GM18505 (cell line): ENCODE results near the gene PNPLA5.
"Not testable (repeated sequence)": the region's sequence is repeated elsewhere in the genome, so short reads cannot be mapped to it uniquely, and the experiment has no call there.

Experiments used
- ATAC-seq: cut with Tn5 transposase; IDR thresholded peaks from one replicate; pipeline ENCODE4 v1.9.1; 2021; ENCODE audit not compliant: unreplicated experiment
- POLR2A ChIP-seq: IDR thresholded peaks from 4 replicates; pipeline ENCODE4 v1.6.1; 2011; ENCODE audit warnings: borderline replicate concordance; ENCODE audit not compliant: insufficient read depth, insufficient read length; ENCODE audit errors: extremely low read depth

PNPLA5 gene

DNA sequence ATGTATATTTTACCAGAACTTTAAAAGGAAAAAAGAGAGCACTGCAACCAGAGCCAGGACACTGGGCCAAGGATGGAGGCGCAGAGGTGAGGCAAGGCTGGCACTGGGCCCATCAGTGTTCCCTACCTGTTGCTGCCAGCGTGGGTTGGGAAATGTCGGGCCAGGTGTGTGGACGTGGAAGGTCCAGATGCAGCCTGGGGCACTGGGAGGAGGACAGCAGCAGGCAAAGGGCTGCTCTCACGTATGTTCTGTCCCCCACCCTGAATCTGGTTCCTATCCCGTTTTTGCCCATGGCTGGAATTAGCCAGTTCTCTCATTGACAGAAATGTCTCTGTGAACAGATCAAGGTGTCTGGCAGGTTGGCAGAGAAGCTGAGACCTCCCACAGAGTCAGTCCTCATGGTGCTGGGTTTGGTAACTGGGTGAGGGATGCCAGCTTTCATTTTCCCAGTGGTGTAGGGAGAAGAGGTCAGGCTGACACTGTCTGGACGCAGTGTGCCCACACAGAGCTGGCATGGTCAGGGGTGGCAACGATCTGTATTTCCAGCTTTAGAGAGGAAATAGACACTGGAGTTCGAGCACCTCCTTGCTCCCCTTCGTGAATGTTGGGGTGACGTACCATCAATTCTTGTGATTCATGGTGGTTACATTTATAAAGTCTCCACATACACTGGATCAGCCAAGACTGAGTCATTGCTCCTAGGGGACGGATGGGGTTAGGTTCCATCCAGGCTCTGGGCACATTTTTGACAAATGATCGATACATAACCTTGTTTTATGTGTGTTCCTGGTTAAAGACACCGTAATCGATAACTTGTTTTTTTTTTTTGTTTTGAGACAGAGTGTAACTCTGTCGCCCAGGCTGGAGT, 27.5 kb upstream of the PNPLA5 start:
- no peak for ATAC-seq
- TF ChIP-seq POLR2A: no peak

DNA sequence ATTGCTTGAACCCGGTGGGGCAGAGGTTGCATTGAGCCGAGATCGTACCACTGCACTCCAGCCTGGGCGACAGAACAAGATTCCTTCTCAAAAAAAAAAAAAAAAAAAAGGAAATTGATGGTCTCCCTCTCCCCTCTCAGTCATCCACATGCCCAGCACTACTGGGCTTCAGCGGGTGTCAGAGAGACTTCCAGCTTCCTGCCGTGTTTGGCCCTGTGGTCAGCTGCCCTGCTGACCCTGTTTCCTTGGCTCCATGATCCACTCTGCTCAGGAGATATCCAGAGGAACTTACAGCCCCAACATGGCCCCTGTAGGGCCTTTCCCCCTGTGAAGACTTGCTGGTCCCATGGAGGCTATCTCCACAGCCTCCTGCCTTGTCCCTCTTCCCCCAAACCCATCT, 25.7 kb upstream of the PNPLA5 start:
- TF ChIP-seq POLR2A: no peak
- no peak for ATAC-seq

DNA sequence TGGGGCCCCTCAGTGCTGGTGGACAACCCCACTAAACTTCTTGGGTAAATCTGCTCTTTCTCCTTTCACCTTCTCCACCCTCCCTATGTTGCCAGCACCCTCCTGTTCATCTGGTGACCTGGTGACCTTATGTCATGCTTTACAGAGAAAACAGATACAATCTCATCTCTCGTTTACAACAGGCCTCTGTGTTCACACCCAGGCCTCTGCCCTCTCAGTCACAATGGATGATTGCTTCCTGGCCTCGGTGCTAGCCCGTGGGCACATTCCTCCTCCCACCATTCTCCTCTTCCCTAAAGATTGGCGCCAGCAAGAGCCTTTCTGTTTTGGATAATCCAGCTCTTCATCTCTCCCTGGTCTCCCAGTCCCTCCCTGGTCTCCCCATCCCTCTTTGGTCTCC, 19.5 kb upstream of the PNPLA5 start:
- ATAC-seq: no peak
- no peak for TF ChIP-seq POLR2A

DNA sequence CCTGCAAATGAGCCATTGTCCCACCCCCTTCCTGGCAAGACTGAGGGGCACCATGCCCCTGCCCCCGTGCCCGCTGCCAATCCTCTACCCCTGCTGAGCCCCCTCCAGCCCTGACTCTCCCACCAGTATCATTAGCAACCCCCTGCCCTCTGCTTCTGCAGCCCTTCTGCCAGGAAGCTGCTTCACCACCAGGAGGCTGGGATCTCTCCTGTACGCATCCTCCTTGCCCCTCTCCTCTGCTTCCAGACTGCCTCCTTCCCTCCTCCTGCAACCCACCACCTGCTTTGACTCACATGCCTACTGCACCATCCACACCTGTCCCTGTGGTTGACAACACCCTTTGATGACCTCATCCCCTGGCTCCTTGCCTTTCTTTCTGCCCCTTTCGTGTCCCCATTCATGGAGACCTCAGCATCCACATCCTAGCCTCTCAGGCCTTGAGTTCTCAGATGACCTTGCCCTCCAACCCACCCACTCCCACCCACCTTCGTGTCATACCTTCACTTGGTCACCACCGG, 18.4 kb upstream of the PNPLA5 start:
- no peak for TF ChIP-seq POLR2A
- no peak for ATAC-seq

DNA sequence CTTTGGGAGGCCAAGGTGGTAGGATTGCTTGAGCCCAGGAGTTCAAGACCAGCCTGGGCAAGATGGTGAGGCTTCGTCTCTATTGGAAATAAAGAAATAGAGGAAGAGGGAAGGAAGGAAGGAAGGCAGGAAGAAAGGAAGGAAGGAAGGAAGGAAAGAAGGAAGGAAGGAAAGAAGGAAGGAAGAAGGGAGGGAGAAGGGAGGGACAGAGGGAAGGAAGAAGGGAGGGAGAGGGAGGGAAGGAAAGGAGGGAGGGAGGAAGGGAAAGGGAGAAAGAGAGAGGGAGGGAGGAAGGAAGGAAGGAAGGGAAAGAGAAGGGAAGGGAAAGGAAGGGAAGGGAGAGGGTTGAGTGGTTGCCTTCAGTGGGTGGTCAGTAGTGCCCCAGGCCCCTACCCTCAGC, 17.9 kb upstream of the PNPLA5 start:
- no peak for ATAC-seq
- no peak for TF ChIP-seq POLR2A

DNA sequence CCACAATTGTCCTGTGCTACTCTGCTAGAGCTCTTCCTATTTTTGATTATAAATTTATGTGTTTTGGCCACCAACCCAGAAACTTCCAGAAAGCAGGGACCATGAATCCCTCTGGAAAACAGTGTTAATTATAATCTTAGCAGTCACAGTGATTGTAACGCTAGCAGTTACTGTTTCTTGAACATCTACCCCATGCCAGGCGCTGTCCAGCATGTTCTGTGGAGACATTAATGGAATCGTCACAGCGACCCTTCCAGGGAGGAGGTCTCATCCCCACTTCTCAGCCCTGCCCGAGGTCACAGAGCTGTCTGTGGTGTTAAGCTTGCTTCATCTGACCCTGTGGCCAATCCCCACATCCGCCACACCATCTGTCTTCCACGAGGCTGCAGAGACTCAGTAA, 13.9 kb upstream of the PNPLA5 start:
- no peak for ATAC-seq
- TF ChIP-seq POLR2A: no peak

DNA sequence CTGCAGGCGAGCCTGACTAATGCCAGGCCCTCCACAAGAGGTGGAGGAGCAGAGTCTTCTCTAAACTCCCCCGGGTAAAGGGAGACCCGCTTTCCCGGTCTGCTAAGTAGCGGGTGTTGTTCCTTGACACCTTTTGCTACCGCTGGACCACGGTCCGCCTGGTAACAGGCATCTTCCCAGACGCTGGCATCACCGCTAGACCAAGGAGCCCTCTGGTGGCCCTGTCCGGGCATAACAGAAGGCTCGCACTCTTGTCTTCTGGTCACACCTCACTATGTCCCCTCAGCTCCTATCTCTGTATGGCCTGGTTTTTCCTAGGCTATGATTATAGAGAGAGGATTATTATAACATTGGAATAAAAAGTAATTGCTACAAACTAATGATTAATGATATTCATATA, 12.6 kb upstream of the PNPLA5 start:
- not testable (repeated sequence) for ATAC-seq

DNA sequence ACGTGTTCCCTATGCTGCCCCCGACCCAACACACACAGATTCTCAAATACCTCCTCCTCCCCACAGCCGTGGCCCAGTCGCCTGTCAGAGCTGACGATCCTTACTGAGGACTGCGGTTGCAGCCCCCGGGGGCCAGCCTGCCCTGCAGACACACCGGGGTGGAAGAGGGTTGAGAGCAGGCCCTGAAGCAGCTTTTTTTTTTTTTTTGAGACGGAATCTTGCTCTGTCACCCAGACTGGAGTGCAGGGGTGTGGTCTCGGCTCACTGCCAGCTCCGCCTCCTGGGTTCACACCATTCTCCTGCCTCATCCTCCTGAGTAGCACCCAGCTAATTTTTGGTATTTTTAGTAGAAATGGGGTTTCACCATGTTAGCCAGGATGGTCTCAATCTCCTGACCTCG, 11.2 kb upstream of the PNPLA5 start:
- ATAC-seq: not testable (repeated sequence)

DNA sequence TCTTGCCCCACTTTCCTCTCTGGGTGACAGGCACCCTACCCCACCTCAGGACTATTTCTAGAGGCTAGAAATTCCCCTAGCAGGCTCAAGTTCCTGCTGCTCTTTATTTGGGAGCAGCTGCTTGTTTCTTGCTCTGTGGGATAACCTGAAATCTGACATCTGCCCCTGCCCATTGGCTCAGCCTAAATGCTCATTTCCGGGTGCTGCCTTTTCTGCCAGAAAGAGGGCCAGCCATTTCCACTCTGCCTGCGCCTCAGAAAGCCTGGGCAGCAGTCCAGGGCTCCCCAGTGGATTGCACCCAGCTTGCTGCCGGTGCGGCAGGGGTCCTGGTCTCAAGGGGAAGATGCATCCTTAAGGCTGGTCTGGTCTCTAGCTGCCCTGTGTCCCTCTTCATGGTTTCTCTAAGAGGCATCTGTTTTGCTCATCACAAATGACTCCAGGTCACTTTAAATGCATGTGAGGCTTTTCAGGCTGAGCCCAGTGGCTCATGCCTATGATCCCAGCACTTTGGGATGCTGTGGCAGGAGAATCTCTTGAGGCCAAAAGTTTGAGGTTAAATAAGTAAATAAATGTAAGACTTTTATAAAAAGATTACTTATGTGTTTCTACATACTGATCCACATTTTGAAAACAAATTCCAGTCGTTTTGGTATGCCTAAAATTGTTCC, 10.3 kb upstream of the PNPLA5 start:
- no peak for ATAC-seq
- TF ChIP-seq POLR2A: no peak

DNA sequence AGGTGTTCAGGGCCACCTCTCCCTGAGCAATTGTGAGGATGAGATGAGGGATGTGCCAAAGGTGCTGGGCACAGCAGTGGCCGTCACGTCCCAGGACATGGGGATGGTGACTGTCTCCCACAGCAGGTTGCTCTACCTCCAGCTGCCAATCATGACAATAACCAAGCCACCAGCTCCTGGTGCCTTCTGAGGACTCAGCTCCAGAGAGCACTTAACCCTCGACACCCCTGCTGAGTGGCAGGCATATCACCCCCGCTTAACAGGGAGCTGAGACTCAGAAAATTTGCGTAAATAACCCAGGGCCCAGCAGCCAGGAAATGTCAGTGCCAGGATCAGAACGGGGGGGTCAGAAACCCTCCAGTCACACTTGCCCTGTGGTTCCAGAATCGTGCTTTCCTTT, 8.4 kb upstream of the PNPLA5 start:
- TF ChIP-seq POLR2A: no peak
- ATAC-seq: no peak

DNA sequence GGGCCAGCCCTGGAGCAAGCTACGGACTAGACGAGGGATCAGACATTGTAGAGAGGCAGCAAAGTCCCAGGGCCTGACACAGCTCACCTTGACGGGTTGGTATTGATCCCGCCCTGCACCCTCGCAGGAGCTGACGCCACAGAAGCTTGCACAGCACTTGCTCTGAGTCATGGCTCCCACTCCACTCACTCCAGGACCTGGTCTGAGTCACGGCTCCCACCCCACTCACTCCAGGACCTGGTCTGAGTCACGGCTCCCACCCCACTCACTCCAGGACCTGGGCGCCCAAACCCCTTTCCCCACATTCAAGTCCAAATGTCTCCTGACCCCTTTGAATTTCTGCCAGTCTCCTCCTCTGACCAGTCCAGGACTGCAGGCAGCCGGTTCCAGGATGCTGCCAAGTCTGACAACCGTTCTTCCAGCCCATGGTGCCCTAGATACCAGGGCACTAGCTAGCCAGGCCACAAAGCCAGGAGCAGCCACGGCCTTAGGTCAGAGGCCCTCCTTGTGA, 6.0 kb upstream of the PNPLA5 start:
- ATAC-seq: no peak
- TF ChIP-seq POLR2A: no peak

DNA sequence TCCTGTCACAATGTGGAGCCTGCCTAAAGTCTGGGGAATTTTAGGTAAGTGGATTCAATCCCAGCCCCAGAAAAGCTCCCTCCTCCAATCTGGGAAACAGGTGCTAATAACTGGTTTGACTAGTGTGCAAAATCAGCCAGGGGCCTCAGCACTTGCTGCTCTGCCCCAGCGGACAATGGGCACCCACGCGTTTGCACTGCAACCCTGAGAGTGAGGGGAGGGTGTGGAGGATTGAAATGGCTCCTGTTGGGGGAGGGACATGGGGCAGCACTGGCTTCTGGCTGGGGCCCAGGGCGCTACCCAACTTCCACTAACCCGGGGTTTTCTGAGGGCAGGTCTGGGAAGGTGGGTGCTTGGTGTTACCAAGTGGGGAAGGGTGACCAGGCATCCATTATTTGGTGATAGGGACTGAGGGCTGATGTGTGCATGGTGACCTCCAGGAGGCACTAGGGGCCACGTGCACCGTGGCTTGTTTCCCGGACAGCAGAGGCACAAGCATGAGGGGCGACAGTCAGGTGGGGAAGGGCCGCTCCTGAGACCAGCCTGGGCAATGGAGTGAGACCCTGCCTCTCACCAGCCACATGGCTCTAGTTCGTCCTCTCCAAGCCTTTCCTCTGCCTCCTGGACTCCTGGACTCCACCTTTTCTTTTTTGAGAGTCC, 4.3 kb upstream of the PNPLA5 start:
- no peak for ATAC-seq
- no peak for TF ChIP-seq POLR2A

DNA sequence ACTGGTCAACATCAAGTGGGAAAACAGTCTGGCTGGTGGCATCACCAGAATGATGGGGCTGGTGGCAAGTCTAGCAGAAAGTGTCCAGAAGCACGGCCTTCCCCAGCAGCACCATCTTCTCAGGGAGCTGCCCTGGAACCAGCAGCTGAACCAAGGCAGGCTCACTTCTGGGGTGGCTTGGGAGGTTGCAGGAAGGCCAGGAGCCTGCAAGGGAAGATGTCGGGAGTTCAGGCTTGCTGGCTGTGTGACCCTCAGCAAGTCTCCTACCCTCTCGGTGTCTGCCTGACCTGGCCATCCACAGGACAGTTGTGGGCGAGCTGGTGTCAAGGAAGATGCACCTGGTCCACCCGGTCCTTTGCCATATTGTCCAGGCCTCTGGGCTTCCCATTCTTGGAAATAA, 2.3 kb upstream of the PNPLA5 start:
- no peak for TF ChIP-seq POLR2A
- no peak for ATAC-seq

DNA sequence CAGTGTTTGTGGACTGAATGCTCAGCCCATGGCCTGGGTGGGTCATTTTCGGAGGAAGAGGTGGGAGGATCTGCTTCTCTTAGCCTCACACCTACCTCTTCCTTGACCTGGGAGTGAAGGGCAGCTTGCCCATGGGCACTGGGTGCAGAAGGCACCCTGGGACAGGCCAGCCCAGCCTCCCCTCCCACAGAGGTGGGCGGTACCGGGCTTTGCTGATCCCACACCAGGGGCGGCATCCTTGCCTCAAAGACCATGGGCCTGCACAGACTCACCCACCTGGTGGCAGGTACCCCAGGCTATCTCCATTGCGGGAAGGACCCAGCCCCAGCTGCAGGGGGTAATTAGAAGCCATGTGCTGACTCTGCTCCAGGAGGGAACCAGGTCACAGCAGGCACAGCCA, 1.5 kb upstream of the PNPLA5 start:
- ATAC-seq: no peak
- no peak for TF ChIP-seq POLR2A

DNA sequence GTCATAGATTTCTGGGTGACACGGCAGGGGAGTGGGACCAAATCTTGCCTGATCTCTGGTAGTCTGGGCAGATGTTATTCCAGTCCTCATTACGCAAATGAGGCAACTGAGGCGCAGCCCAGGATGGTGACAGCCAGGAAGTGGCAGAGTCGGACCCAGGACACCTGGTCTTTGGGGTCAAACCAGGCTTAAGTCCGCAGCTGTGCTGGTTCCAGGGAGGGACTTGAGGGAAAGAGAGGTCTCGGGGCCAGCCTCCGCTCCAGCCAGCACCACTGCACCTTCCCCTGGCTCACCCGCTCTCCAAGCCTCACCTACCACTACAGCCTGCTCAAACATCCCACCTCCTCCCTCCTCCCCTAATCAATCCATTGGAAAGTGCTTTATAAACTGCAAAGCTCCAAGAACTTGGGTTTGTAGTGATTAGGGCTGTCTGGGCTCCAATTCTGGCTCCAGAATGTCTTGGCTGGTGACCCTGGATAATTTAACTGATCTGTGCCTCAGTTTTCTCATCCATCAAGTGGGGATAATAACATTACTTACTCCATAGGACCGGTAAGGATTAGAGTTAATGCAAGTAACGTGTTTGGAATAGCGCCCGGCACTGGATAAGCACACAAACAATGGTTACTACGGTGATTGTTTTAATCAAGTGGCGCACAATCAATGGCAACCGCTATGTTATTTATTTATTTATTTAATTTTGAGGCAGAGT, 526 bp upstream of the PNPLA5 start:
- no peak for ATAC-seq
- TF ChIP-seq POLR2A: no peak
